HS-27A (cell line): ENCODE results near the gene NEFH.
"Not testable (repeated sequence)": the region's sequence is repeated elsewhere in the genome, so short reads cannot be mapped to it uniquely, and the experiment has no call there.

ENCODE experiments used
- DNase-seq: peaks from one replicate; pipeline ENCODE4 v3.0.0-alpha.2; 2012; ENCODE audit warnings: low read depth, missing footprints

NEFH gene

DNA sequence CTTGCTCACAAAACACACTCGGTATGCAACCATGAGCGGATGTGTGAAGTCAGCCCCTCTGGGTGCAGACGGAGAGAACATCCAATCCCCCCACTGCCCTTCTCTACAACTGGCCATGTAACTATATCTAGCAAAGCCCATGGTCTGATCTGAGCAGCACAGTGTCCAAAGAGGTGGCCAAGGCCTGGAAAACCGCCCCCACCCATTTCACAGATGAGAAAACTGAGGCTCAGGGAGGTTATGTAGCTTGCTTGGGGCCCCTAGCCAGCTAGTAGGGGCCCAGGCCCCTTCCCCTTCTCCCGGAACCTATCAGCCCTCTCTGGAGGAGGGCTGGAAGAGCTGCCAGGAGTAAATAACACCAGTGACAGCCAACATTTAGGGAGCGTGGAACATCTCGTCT is 15.4 kb upstream of the NEFH start:
- no peak for DNase-seq

- DNase-seq = no peak
These were observed 10.3 kb upstream of the NEFH start for GRCh38 chr22:29469755-29470154.

DNA sequence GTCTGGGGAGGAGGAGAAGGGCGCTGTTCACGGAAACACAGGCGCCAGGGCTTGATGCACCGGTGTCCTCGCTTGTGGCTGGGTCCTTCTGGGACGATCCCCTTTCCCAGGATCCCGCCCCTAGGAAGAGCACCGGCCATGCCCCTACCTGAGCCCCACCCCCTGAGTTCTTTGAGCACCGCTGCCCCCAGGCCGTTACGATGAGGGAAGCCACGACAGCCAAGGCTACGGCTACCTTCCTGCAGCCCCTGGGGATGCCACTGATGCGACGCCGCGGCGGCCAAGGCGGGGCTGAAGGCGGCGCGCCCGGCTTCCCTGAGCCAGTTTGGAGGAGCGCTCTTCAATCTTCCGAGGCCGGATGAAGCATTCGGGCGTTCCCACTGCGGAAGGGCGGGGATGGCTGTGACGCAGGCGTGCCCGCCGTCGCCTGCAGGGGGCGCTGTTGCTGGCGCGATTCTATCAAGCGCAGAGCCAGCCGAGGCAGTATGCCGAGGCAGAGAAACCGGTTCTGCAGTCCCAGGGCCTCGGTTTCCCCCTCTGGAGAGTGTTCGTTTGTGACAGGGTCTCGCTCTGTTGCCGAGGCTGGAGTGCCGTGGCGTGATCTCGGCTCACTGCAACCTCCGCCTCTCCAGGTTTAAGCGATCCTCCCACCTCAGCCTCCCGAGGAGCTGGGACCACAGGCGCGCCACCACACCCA is 9.7 kb upstream of the NEFH start:
- no peak for DNase-seq

DNA sequence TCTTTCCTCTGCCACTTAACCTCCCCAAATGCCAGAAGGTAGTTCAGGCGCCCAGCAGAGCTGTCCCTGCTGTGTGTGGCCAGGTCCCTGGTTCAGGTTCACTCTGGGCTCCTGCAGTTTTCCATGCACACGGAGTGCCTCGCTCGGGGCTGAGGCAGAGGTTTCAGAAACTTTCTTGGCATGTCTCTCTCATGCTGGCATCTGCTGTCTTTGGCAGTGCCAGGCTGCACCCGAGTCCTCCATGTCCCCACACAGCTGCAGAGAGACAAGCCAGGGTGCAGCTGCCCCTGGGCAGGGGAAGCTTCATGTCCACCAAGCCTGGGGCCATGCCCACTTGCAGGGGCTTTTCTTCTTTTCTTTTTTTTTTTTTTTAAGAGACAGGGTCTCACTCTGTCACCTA is 7.0 kb upstream of the NEFH start:
- DNase-seq = no peak

DNA sequence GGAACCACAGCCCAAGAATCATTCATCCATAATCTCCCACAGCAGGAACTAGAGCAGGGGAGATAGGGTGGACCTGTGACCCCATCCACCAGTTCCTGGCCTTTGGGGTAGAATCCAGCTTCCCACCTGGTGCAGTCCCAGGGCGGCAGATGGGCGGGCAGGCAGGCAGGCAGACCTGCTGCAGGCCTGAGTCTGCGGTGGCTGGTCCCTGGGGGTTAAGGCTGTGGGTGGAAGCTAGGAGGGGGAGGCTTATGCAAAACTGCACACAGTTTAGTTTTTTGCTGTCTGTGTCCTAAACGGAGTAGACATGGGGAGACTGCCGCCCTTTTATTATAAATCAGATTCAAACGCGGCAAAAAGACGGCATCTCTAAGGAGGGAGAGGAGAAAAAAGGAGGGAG is 4.5 kb upstream of the NEFH start:
- no peak for DNase-seq

DNA sequence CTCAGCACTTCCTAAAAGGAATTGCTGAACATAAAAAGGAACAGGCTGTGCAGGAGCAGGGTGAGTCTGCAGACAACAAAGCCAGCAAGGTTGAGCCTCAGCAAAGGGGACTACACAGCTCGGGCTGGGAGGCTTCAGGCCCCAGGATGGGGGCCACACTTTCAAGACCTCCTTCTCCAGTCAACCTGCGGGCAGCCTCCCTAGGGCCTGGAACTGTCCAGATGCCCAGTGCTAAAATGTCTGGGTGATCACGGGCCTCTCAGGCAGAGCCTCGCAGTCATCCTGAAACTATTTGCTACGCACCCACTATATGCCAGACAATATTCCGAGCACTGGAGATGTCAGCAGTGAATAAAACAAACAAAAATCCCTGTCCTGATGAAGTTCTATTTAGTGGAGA is 3.9 kb upstream of the NEFH start:
- DNase-seq = no peak

GRCh38 chr22:29477723-29478318 is 2.2 kb upstream of the NEFH start:
- no peak for DNase-seq

GRCh38 chr22:29478326-29479276 is 1.4 kb upstream of the NEFH start:
- DNase-seq = no peak

- no peak for DNase-seq
These were observed 169 bp downstream of the NEFH start for GRCh38 chr22:29480262-29480511.

- DNase-seq = peak; percentile 81
These were observed 670 bp downstream of the NEFH start for GRCh38 chr22:29480512-29481264.

DNA sequence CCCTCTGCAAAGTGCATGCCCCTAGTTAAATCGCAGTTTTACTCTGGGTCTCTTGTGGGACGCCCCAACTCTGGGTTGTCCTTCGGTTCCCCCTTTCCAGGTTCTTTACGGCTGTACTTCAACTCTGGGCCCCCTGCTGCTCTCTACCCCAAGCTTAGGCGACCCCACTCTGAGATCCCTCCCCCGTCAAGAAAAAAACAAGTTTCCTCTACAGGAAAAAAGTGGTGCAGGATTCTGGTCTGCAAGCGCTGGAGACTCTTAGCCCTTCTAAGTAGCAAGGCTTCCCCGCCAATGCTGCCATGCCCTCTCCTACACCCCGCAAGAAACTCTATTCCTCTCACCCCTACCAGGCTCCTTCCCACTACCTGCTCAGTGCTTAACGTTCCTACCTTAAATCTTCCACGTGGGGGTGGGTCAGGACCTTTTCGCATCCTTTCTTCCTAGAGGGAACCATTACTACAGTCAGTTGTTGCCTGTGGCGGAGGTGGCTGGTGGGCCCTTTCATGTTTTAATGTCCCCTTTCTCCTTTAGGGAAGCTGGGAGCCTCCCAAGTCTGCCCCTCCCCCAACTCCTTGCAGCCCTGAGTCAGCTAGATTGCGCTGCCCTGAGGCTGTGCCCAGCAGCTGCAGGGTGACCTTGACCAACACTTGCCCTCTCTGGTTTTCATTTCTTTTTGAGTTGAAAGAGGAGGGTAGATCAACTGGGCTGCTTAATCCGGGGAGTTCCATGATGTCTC is 1.4 kb downstream of the NEFH start:
- peak; percentile 20 for DNase-seq

GRCh38 chr22:29482253-29482652 is 2.2 kb downstream of the NEFH start:
- no peak for DNase-seq

GRCh38 chr22:29482726-29483125 is 2.7 kb downstream of the NEFH start:
- no peak for DNase-seq

- DNase-seq = no peak
These were observed 3.2 kb downstream of the NEFH start for GRCh38 chr22:29483254-29483653.

DNA sequence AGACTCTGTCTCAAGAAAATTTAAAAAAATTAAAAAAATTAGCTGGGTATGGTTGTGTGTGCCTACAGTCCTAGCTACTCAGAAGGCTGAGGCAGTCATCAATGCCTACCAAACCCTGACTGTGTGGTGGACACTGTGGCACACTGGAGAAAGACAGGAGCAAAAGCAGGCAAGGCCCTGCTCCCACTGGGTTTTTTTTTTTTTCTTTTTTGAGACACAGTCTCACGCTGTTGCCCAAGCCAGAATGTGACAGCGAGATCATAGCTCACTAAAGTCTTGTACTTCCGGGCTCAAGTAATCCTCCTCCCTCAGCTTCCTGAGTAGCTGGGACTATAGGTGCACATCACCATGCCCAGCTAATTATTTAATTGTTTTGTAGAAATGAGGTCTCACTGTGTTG is 4.6 kb downstream of the NEFH start:
- no peak for DNase-seq

DNA sequence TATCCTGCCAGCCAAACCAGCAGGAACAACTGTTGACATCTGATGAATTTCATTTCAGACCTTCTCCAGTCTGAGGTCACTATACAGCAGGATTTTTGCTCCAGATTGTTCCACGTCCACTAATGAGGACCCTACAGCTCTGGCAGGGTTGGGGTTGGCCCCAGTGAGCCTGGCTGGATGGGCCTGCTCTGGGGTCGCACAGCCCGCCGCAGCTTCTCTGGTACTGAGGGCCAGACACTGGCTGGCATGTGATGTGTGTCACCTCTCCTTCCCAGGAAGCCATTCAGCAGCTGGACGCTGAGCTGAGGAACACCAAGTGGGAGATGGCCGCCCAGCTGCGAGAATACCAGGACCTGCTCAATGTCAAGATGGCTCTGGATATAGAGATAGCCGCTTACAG is 5.4 kb downstream of the NEFH start:
- no peak for DNase-seq

GRCh38 chr22:29487426-29487986 is 7.5 kb downstream of the NEFH start:
- DNase-seq = no peak

- DNase-seq = not testable (repeated sequence)
These were observed 9.2 kb downstream of the NEFH start for GRCh38 chr22:29489127-29489780.

GRCh38 chr22:29491012-29491411 is 11.0 kb downstream of the NEFH start:
- DNase-seq = no peak

DNA sequence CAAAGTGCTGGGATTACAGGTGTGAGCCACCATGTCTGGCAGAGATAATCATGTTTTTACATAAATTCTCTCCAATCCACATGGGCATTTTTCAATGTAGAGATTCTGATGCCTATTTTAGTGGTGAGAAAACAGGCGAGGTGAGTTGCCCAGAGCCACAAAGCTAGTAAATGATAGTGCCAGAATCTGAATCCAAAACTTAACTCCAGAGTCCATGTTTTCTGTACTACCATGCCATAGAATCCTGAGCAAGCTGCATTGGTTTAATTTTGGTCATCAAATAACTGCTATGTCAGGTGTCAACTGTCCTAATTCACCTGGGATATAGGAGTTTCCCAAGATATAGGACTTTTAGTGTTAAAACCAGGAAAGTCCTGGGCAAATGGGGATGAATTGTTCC is 13.6 kb downstream of the NEFH start:
- DNase-seq = no peak

GRCh38 chr22:29499852-29500251 is 19.8 kb downstream of the NEFH start:
- DNase-seq = no peak
